Measurements from ENCODE around the gene SUSD3.

DNA sequence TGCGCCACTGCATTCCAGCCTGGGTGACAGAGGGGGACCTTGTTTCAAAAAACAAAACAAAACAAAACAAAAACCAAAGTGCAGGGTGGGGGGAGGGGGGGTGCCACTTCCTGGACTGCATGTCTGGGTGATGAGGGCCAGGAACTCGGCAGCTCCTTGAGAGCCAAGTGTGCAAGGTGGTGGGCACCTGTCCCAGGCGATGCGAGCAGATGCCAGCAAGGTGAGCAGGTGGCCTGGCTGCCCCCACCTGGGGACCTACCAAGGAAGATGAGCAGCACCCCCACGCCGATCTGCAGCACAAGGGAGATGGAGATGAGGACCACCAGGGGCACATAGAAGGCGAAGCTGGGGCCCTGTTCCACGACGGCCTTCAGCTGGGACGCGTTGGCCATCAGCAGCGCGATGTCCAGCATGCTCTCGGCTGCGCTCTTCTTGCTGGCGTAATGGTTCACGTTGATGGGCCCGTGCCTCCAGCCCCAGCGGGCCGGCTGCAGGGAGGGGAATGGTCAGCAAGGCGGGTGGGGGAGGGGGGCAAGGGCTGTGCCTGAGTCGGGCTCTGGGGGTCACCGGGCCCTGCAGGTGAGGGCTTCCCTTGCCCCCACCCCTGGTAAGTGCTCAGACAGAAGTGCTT is 67.8 kb downstream of the SUSD3 start:
- no peak for TF ChIP-seq POLR2A (IDR thresholded peaks at IDR 0.05)
- TF ChIP-seq, protein P1, sequence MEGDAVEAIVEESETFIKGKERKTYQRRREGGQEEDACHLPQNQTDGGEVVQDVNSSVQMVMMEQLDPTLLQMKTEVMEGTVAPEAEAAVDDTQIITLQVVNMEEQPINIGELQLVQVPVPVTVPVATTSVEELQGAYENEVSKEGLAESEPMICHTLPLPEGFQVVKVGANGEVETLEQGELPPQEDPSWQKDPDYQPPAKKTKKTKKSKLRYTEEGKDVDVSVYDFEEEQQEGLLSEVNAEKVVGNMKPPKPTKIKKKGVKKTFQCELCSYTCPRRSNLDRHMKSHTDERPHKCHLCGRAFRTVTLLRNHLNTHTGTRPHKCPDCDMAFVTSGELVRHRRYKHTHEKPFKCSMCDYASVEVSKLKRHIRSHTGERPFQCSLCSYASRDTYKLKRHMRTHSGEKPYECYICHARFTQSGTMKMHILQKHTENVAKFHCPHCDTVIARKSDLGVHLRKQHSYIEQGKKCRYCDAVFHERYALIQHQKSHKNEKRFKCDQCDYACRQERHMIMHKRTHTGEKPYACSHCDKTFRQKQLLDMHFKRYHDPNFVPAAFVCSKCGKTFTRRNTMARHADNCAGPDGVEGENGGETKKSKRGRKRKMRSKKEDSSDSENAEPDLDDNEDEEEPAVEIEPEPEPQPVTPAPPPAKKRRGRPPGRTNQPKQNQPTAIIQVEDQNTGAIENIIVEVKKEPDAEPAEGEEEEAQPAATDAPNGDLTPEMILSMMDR (IDR thresholded peaks at IDR 0.05), result no peak

Measured in Peyer's patch (tissue), 4 donors.